GM12878 (cell line): ENCODE data around the gene SEC24C. TPM values are rescaled to one million over a fixed set of nuclear protein-coding genes. Genes with fewer than 3 reads are reported as not detected.

ENCODE experiments used
- ATAC-seq: fragments of 200-7000 bp; cut with Tn5 transposase; 3 replicates; pipeline ENCODE4 v1.9.1; 2020; ENCODE audit warnings: mild to moderate bottlenecking, moderate library complexity
- BruUV-seq: library from RNA; stranded (reverse); fragments of 400-500 nt; replicated peaks from 2 replicates; lab custom pipeline; 2021; lab: Mats Ljungman, UMichigan
- CTCF ChIA-PET: fragments of 300-600 bp; sonication (Branson Sonifier 250); formaldehyde crosslinking; extraction: SDS; loops from one replicate; lab custom pipeline; 2021; ENCODE audit warnings: inconsistent platforms; lab: Yijun Ruan, JAX
- POLR2A ChIA-PET: fragments of 350-600 bp; formaldehyde crosslinking; extraction: SDS; loops from one replicate; lab custom pipeline; 2021; ENCODE audit warnings: inconsistent platforms; lab: Charles Lee
- RAD21 ChIA-PET: fragments of 300-600 bp; sonication (Branson Sonifier 250); formaldehyde crosslinking; loops from one replicate; lab custom pipeline; 2023; ENCODE audit warnings: antibody characterized with exemption; ENCODE audit not compliant: unreplicated experiment; lab: Charles Lee
- SMC1A ChIA-PET: fragments of 300-600 bp; sonication (Branson Sonifier 250); formaldehyde crosslinking; loops from one replicate; lab custom pipeline; 2023; ENCODE audit not compliant: unreplicated experiment, uncharacterized antibody; lab: Charles Lee
- DNase-seq: peaks from one replicate; pipeline ENCODE4 v3.0.0-alpha.2; 2011; ENCODE audit warnings: low read depth, low spot score
- FAIRE-seq: peaks from 3 replicates; lab custom pipeline; 2011; peaks lifted over from hg19 to GRCh38; lab: Jason Lieb, UNC
- H2AFZ ChIP-seq: 2 replicates; pipeline ENCODE4 v1.6.0; 2011; ENCODE audit warnings: low read depth, low read length, control low read depth; ENCODE audit not compliant: control insufficient read depth
- H3K27ac ChIP-seq: 2 replicates; pipeline ENCODE4 v1.5.1; 2011; ENCODE audit warnings: control low read depth; ENCODE audit not compliant: control insufficient read depth, insufficient read depth
- H3K27me3 ChIP-seq, 2 experiments: replicated peaks in 1 of 2; 2 replicates each; pipeline versions ENCODE4 v1.6.0 to v1.6.1; 2011; ENCODE audit warnings: low read length in 1 of 2; ENCODE audit not compliant: control insufficient read depth in 2 of 2, insufficient read depth in 2 of 2
- H3K36me3 ChIP-seq, 2 experiments: 2 replicates each; pipeline ENCODE4 v1.5.1; 2011; ENCODE audit warnings: low read length in 1 of 2; ENCODE audit not compliant: control insufficient read depth in 2 of 2, insufficient read depth in 2 of 2
- H3K4me1 ChIP-seq: 2 replicates; pipeline ENCODE4 v1.6.1; 2011; ENCODE audit warnings: mild to moderate bottlenecking, low read length, moderate library complexity, mixed read lengths; ENCODE audit not compliant: control insufficient read depth, insufficient read depth
- H3K4me2 ChIP-seq: 2 replicates; pipeline ENCODE4 v1.6.0; 2011; ENCODE audit warnings: control low read depth; ENCODE audit not compliant: control insufficient read depth, insufficient read depth
- H3K4me3 ChIP-seq: fragments of 200-600 bp; sonication (generic); 2 replicates; pipeline ENCODE4 v1.5.1; 2016
- H3K79me2 ChIP-seq: 2 replicates; pipeline ENCODE4 v1.6.0; 2011; ENCODE audit warnings: low read length; ENCODE audit not compliant: control insufficient read depth, insufficient read depth
- H3K9ac ChIP-seq: 2 replicates; pipeline ENCODE4 v1.8.0; 2011; ENCODE audit warnings: low read length, control low read depth, mixed read lengths; ENCODE audit not compliant: control insufficient read depth, insufficient read depth
- H3K9me3 ChIP-seq: replicated peaks from 3 replicates; pipeline ENCODE4 v1.5.1; 2011; ENCODE audit warnings: mild to moderate bottlenecking, low read length; ENCODE audit not compliant: control insufficient read depth, insufficient read depth
- H4K20me1 ChIP-seq: 2 replicates; pipeline ENCODE4 v1.6.0; 2011; ENCODE audit not compliant: control insufficient read depth, insufficient read depth
- ASH2L ChIP-seq: fragments of 300-600, 200-600 bp; sonication (generic); IDR thresholded peaks from 2 replicates; pipeline ENCODE4 v1.6.1; 2017; ENCODE audit warnings: low read depth, mild to moderate bottlenecking, borderline replicate concordance
- CHD2 ChIP-seq: IDR thresholded peaks from 2 replicates; pipeline ENCODE4 v1.6.1; 2011; ENCODE audit warnings: low read depth, low read length, improper control_type of control experiment, borderline replicate concordance
- E2F4 ChIP-seq: IDR thresholded peaks from 2 replicates; pipeline ENCODE4 v1.6.1; 2012; ENCODE audit warnings: low read depth, low read length, improper control_type of control experiment
- NRF1 ChIP-seq: conservative IDR thresholded peaks from 2 replicates; pipeline ENCODE4 v1.6.1; 2011; ENCODE audit warnings: mild to moderate bottlenecking, low read depth, low read length, improper control_type of control experiment
- RAD51 ChIP-seq: fragments of 450-650 bp; IDR thresholded peaks from 2 replicates; pipeline ENCODE4 v1.6.1; 2016; ENCODE audit warnings: moderate library complexity, mild to moderate bottlenecking, inconsistent platforms
- TCF3 ChIP-seq: IDR thresholded peaks from 2 replicates; pipeline ENCODE4 v1.6.1; 2012; ENCODE audit warnings: low read depth, mild to moderate bottlenecking, low read length, borderline replicate concordance; ENCODE audit not compliant: insufficient read depth
- WGBS: methylation state at CpG from one replicate; pipeline ENCODE4 v1.1.6; 2016; ENCODE audit warnings: low lambda C conversion rate; ENCODE audit not compliant: insufficient replicate concordance, insufficient coverage; ENCODE audit errors: missing lambda C conversion rate; 5-methylcytosine and 5-hydroxymethylcytosine counted together
- in situ Hi-C: fragments of 300-500 bp; cut with MboI; formaldehyde crosslinking; loops from 9 replicates; pipeline ENCODE4 v1.14.3; 2018; ENCODE audit warnings: mixed read lengths
- intact Hi-C: fragments of 100-400 bp; cut with micrococcal nuclease; formaldehyde crosslinking; loops from one replicate; pipeline ENCODE4 v1.14.2; 2022; ENCODE audit not compliant: unreplicated experiment
- polyA plus RNA-seq, 11 experiments: library from polyadenylated mRNA; depleted of rRNA in 4 of 11; unstranded in 6 of 11; stranded (reverse) in 5 of 11; fragments of >200 nt; fragmentation: Nextera tagmentation in 4 of 11; fragmentation: Illumina TruSeq in 1 of 11; extraction: Ambion mirVana in 4 of 11; extraction: Trizol in 1 of 11; gene quantifications; 1 replicate in 1 of 11; 2 replicates in 10 of 11; pipeline versions ENCODE4 v1.2.1 to v1.2.3, GENCODE V29; 2011 to 2016; ENCODE audit warnings: inconsistent platforms in 2 of 11, missing spikeins in 2 of 11, low read depth in 1 of 11
- total RNA-seq, 4 experiments: library from RNA; depleted of rRNA in 3 of 4; stranded (reverse); fragments of >200 nt in 3 of 4; fragmentation: Illumina TruSeq in 1 of 4; extraction: Trizol in 1 of 4; gene quantifications; 2 replicates each; pipeline versions ENCODE4 v1.2.1 to v1.2.3, GENCODE V29; 2013 to 2021

SEC24C gene
- total and polyA plus RNA-seq, 10 of the 15 experiments (the other 5 are each of a cell fraction or from before 2014, with no cell fraction given) = 12.7 to 117 (median 73.8) TPM

- Histone ChIP-seq H3K36me3 (peaks cover 8 to 18% of the 10 kb centered on the region in 2 experiments), H3K27me3 (no peaks in the 10 kb centered on the region), H3K4me2 (no peak overlapping the region), H3K79me2 (peaks cover 34% of the 10 kb centered on the region), H3K9ac (no peak overlapping the region), H3K9me3 (no peaks in the 10 kb centered on the region), H3K4me1 (peaks cover 5% of the 10 kb centered on the region), H3K27ac (no peak overlapping the region), H2AFZ (no peak overlapping the region), H3K4me3 (no peak overlapping the region), H4K20me1 (peaks cover 4% of the 10 kb centered on the region; the same call in 1 of the 2 replicates)
- POLR2A ChIA-PET = interaction anchor here (0.7 to 1.7 kb wide), 3 partner anchors 9 to 21 kb away, joined by 3 to 5 read pairs (median 3); no protein-coding TSS in a partner anchor
- RAD21 ChIA-PET = no interaction called here
- TF ChIP-seq RAD51 = no peak
- no peak for TF ChIP-seq TCF3
- no peak for TF ChIP-seq ASH2L
- no peak for TF ChIP-seq CHD2
- TF ChIP-seq NRF1 = no peak
- 88% methylated on average over 17 of the region's 17 CpGs for WGBS
- no peak for ATAC-seq
- no peak for FAIRE-seq
- no peak for DNase-seq
- CTCF ChIA-PET = no interaction called here
- in situ Hi-C loops (no loop called here), intact Hi-C loops (loop anchor here (10.0 kb wide), 1 partner anchor 134 kb away; the partner anchor contains the start of gene SYNPO2L)
- no TSS peak for BruUV-seq
- SMC1A ChIA-PET = interaction anchor here (1.1 kb wide), 1 partner anchor 9 kb away, joined by 3 read pairs; no protein-coding TSS in a partner anchor
Measured at GRCh38 chr10:73788864-73789658, 44.9 kb downstream of the SEC24C start.

- Histone ChIP-seq H4K20me1 (peaks cover 4% of the 10 kb centered on the region; the same call in 1 of the 2 replicates), H3K9me3 (no peaks in the 10 kb centered on the region), H3K9ac (no peak overlapping the region), H2AFZ (no peak overlapping the region), H3K27ac (no peak overlapping the region), H3K36me3 (peaks cover 14 to 18% of the 10 kb centered on the region in 2 experiments), H3K4me1 (peaks cover 5% of the 10 kb centered on the region; the same call in 1 of the 2 replicates), H3K4me2 (no peak overlapping the region), H3K79me2 (peaks cover 29% of the 10 kb centered on the region), H3K4me3 (no peak overlapping the region), H3K27me3 (no peaks in the 10 kb centered on the region)
- no TSS peak for BruUV-seq
- ChIA-PET RAD21 (no interaction called here), SMC1A (interaction anchor here (1.1 kb wide), 1 partner anchor 9 kb away, joined by 3 read pairs; no protein-coding TSS in a partner anchor), POLR2A (interaction anchor here (0.9 kb wide), 1 partner anchor 14 kb away, joined by 3 read pairs; no protein-coding TSS in a partner anchor), CTCF (no interaction called here)
- 96% methylated on average over 10 of the region's 10 CpGs for WGBS
- in situ Hi-C loops = no loop called here
- ATAC-seq (no peak), FAIRE-seq (no peak), DNase-seq (no peak)
- no peak for TF ChIP-seq E2F4
- intact Hi-C loops = loop anchor here (10.0 kb wide), 1 partner anchor 135 kb away; the partner anchor contains the start of gene SYNPO2L
Measured at GRCh38 chr10:73789659-73790055, 45.5 kb downstream of the SEC24C start.
